Right lobe of liver (tissue), 4 donors: ENCODE results near the gene GSKIP.

Source experiments
- CTCF ChIP-seq, 4 donors: fragments of 200-600 bp in 3 of 4; fragments of 450-650 bp in 1 of 4; IDR thresholded peaks; one replicate each; pipeline versions ENCODE4 v1.5.1 to v1.8.0; 2016 to 2022; ENCODE audit warnings: antibody characterized with exemption in 4 of 4, mild to moderate bottlenecking in 2 of 4
- POLR2A ChIP-seq: fragments of 450-650 bp; IDR thresholded peaks from one replicate; pipeline ENCODE4 v1.6.1; 2017; ENCODE audit warnings: antibody characterized with exemption, mild to moderate bottlenecking
- donor health status: DM: no; HTN: no; CAD: no.
- donor health status: DM: no; HTN: no; CAD: no.
- donor health status: DM: no; HTN: yes; CAD: no.

DNA sequence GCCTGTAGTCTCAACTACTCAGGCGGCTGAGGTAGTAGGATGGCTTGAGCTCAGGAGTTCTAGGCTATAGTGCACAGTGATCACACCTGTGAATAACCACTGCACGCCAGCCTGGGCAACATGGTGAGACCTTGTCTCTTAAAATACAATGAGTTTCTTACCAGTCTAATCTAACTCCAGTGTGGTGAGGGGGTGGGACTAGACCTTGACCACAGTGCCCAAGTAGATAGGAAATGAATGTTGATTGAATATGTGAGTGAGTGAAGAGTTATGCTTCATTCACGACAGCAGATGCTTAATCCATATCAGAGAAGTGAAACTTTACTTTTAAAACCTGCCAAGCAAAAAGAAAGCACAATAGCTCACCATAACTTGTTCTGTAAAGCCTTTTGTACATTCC lies 17.4 kb downstream of the GSKIP start:
- TF ChIP-seq CTCF (IDR thresholded peaks at IDR 0.05) (no peak), POLR2A (no peak)
